ENCODE results near the gene OLFML3. TPM values are rescaled to one million over a fixed set of nuclear protein-coding genes. Genes with fewer than 3 reads are reported as not detected.
A peak's percentile ranks its signal among the peaks of the same experiment; 100 is the strongest.

OLFML3 gene
- total RNA-seq, 2 donors from 2014 or later: 15.8 to 25.1 TPM

GRCh38 chr1:113976609-113977278, 2.5 kb upstream of the OLFML3 start:
- Histone ChIP-seq H3K4me3 (no peak overlapping the region), H3K9me3 (no peaks in the 10 kb centered on the region), H3K4me1 (replicated peaks) (no peaks in the 10 kb centered on the region), H3K27ac (no peak overlapping the region), H3K36me3 (peaks cover 4 to 6% of the 10 kb centered on the region in 2 donors), H3K27me3 (replicated peaks; ENCODE audit: insufficient read depth) (no peaks in the 10 kb centered on the region)
- peak in 1 of 4 experiments; percentile 14 for TF ChIP-seq CTCF (IDR thresholded peaks at IDR 0.05)
- TF ChIP-seq POLR2A (IDR thresholded peaks at IDR 0.05): no peak
- TF ChIP-seq POLR2AphosphoS5 (IDR thresholded peaks at IDR 0.05): no peak
- no peak for DNase-seq (ENCODE audit: low spot score)
- 55% methylated on average over 4 of the region's 4 CpGs for WGBS
- intact Hi-C loops (cut with DNase I): loop anchor here (5.0 to 10.0 kb wide), 2 partner anchors 142 to 176 kb away; partner anchors contain the start of gene SYT6

- TF ChIP-seq POLR2A (IDR thresholded peaks at IDR 0.05) (no peak), CTCF (IDR thresholded peaks at IDR 0.05) (no peak), POLR2AphosphoS5 (IDR thresholded peaks at IDR 0.05) (no peak)
- Histone ChIP-seq H3K4me1 (replicated peaks) (no peaks in the 10 kb centered on the region), H3K4me3 (no peak overlapping the region), H3K27me3 (replicated peaks; ENCODE audit: insufficient read depth) (no peaks in the 10 kb centered on the region), H3K27ac (no peak overlapping the region), H3K36me3 (peaks cover 0 to 2% of the 10 kb centered on the region in 2 donors), H3K9me3 (no peaks in the 10 kb centered on the region)
- intact Hi-C loops (cut with DNase I): loop anchor here (2.0 to 10.0 kb wide), 4 partner anchors 143 to 305 kb away; partner anchors contain the start of gene SYT6
- 82% methylated on average over 3 of the region's 3 CpGs for WGBS
- DNase-seq (ENCODE audit: low spot score): no peak
These were observed 1.4 kb upstream of the OLFML3 start for GRCh38 chr1:113977906-113978305.

GRCh38 chr1:113980110-113980509, 836 bp downstream of the OLFML3 start:
- WGBS: 45% methylated on average over 10 of the region's 10 CpGs
- H3K27me3 ChIP-seq (replicated peaks; ENCODE audit: insufficient read depth): no peaks in the 10 kb centered on the region
- no peaks in the 10 kb centered on the region for H3K9me3 ChIP-seq
- TF ChIP-seq POLR2A (IDR thresholded peaks at IDR 0.05): no peak
- no peak for TF ChIP-seq POLR2AphosphoS5 (IDR thresholded peaks at IDR 0.05)
- TF ChIP-seq CTCF (IDR thresholded peaks at IDR 0.05): no peak
- no peak for DNase-seq (ENCODE audit: low spot score)
- peak overlapping the region; percentile 1 to 9 for H3K4me3 ChIP-seq
- no peaks in the 10 kb centered on the region for H3K36me3 ChIP-seq
- H3K4me1 ChIP-seq (replicated peaks): no peaks in the 10 kb centered on the region
- H3K27ac ChIP-seq: peak overlapping the region; percentile 25 to 55
- intact Hi-C loops (cut with DNase I): loop anchor here (5.0 kb wide), 1 partner anchor 317 kb away; no protein-coding TSS in a partner anchor

GRCh38 chr1:113981962-113982931, 3.0 kb downstream of the OLFML3 start:
- 46% methylated on average over 18 of the region's 18 CpGs for WGBS
- H3K4me3 ChIP-seq: no peak overlapping the region
- H3K4me1 ChIP-seq (replicated peaks): no peaks in the 10 kb centered on the region
- TF ChIP-seq POLR2AphosphoS5 (IDR thresholded peaks at IDR 0.05) (no peak), POLR2A (IDR thresholded peaks at IDR 0.05) (no peak), CTCF (IDR thresholded peaks at IDR 0.05) (no peak)
- H3K36me3 ChIP-seq: no peaks in the 10 kb centered on the region
- H3K9me3 ChIP-seq: no peaks in the 10 kb centered on the region
- no peak for DNase-seq (ENCODE audit: low spot score)
- H3K27me3 ChIP-seq (replicated peaks; ENCODE audit: insufficient read depth): no peaks in the 10 kb centered on the region
- H3K27ac ChIP-seq: peak overlapping the region; percentile 25 to 42
- intact Hi-C loops (cut with DNase I): loop anchor here (5.0 kb wide), 1 partner anchor 315 kb away; no protein-coding TSS in a partner anchor
